SK-N-SH treated with all-trans-retinoic acid at 6 μM for 48 hours (cell line): Measurements from ENCODE around the gene TGFBI.

Experiments used
- BACH2 ChIP-seq: fragments of 250-450 bp; sonication (Bioruptor Pico); IDR thresholded peaks from 2 replicates; pipeline ENCODE4 v1.9.0; 2021; ENCODE audit warnings: mild to moderate bottlenecking, borderline replicate concordance
- PPARA ChIP-seq: fragments of 250-450 bp; sonication (Bioruptor Pico); IDR thresholded peaks from 2 replicates; pipeline ENCODE4 v1.5.0; 2020; ENCODE audit warnings: mild to moderate bottlenecking, borderline replicate concordance
- TOX ChIP-seq: fragments of 250-450 bp; sonication (Bioruptor Pico); IDR thresholded peaks from 2 replicates; pipeline ENCODE4 v1.8.0; 2021; ENCODE audit warnings: mild to moderate bottlenecking, moderate library complexity, borderline replicate concordance
- ZFP30 ChIP-seq: fragments of 450-650 bp; formaldehyde crosslinking; IDR thresholded peaks from 2 replicates; pipeline ENCODE4 v1.5.0; 2022; ENCODE audit warnings: mild to moderate bottlenecking, moderate library complexity
- ZNF70 ChIP-seq: fragments of 450-650 bp; formaldehyde crosslinking; IDR thresholded peaks from 2 replicates; pipeline ENCODE4 v1.5.0; 2020; ENCODE audit warnings: mild to moderate bottlenecking, moderate library complexity
- TF ChIP-seq, protein P1 (sequence below): fragments of 250-450 bp; sonication (Bioruptor Pico); IDR thresholded peaks from 2 replicates; pipeline ENCODE4 v1.8.0; 2020; ENCODE audit warnings: mild to moderate bottlenecking, moderate library complexity, borderline replicate concordance
- TF ChIP-seq, protein P2 (sequence below): fragments of 250-450 bp; sonication (Bioruptor Pico); IDR thresholded peaks from 2 replicates; pipeline ENCODE4 v1.5.0; 2020; ENCODE audit warnings: mild to moderate bottlenecking, moderate library complexity

- TF ChIP-seq, protein P1, sequence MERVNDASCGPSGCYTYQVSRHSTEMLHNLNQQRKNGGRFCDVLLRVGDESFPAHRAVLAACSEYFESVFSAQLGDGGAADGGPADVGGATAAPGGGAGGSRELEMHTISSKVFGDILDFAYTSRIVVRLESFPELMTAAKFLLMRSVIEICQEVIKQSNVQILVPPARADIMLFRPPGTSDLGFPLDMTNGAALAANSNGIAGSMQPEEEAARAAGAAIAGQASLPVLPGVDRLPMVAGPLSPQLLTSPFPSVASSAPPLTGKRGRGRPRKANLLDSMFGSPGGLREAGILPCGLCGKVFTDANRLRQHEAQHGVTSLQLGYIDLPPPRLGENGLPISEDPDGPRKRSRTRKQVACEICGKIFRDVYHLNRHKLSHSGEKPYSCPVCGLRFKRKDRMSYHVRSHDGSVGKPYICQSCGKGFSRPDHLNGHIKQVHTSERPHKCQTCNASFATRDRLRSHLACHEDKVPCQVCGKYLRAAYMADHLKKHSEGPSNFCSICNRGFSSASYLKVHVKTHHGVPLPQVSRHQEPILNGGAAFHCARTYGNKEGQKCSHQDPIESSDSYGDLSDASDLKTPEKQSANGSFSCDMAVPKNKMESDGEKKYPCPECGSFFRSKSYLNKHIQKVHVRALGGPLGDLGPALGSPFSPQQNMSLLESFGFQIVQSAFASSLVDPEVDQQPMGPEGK (CRISPR knock-in tag), result no peak
- TF ChIP-seq ZNF70 (CRISPR knock-in tag), result no peak
- no peak for TF ChIP-seq BACH2 (CRISPR knock-in tag)
- no peak for TF ChIP-seq PPARA (CRISPR knock-in tag)
- TF ChIP-seq, protein P2, sequence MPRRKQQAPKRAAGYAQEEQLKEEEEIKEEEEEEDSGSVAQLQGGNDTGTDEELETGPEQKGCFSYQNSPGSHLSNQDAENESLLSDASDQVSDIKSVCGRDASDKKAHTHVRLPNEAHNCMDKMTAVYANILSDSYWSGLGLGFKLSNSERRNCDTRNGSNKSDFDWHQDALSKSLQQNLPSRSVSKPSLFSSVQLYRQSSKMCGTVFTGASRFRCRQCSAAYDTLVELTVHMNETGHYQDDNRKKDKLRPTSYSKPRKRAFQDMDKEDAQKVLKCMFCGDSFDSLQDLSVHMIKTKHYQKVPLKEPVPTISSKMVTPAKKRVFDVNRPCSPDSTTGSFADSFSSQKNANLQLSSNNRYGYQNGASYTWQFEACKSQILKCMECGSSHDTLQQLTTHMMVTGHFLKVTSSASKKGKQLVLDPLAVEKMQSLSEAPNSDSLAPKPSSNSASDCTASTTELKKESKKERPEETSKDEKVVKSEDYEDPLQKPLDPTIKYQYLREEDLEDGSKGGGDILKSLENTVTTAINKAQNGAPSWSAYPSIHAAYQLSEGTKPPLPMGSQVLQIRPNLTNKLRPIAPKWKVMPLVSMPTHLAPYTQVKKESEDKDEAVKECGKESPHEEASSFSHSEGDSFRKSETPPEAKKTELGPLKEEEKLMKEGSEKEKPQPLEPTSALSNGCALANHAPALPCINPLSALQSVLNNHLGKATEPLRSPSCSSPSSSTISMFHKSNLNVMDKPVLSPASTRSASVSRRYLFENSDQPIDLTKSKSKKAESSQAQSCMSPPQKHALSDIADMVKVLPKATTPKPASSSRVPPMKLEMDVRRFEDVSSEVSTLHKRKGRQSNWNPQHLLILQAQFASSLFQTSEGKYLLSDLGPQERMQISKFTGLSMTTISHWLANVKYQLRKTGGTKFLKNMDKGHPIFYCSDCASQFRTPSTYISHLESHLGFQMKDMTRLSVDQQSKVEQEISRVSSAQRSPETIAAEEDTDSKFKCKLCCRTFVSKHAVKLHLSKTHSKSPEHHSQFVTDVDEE (CRISPR knock-in tag), result no peak
- no peak for TF ChIP-seq ZFP30
- no peak for TF ChIP-seq TOX (CRISPR knock-in tag)
Measured at GRCh38 chr5:136064510-136064909, 35.7 kb downstream of the TGFBI start.
